Measurements from ENCODE around the gene GRIK4. TPM values are rescaled to one million over a fixed set of nuclear protein-coding genes. Genes with fewer than 3 reads are reported as not detected.

The GRIK4 gene
- total RNA-seq, 1 experiment from 2014 or later = not detected

GRCh38 chr11:120527111-120527761 is 15.7 kb downstream of the GRIK4 start:
- H3F3A ChIP-seq (ENCODE audit: low read length, unreplicated experiment) = no peaks in the 10 kb centered on the region
- BruUV-seq (replicated peaks) = no TSS peak
- POLR2A ChIA-PET (ENCODE audit: unreplicated experiment) = interaction anchor here (0.6 kb wide), 1 partner anchor 459 kb away, joined by 4 read pairs; no protein-coding TSS in a partner anchor
- H3K9me2 ChIP-seq (replicated peaks; ENCODE audit: low read length) = no peaks in the 10 kb centered on the region
- intact Hi-C loops (cut with micrococcal nuclease) = no loop called here
- H4K20me1 ChIP-seq (ENCODE audit: low read length) = no peaks in the 10 kb centered on the region
- no peaks in the 10 kb centered on the region for H3K9me3 ChIP-seq (ENCODE audit: low read length)
- no peak for ATAC-seq
- H3K27ac ChIP-seq (ENCODE audit: low read length) = no peak overlapping the region
- H3K4me1 ChIP-seq (ENCODE audit: insufficient read depth, low read length) = no peaks in the 10 kb centered on the region
- no peak for TF ChIP-seq EZH2phosphoT487 (IDR thresholded peaks at IDR 0.05; ENCODE audit: borderline replicate concordance, low read length)
- TF ChIP-seq, protein P1, sequence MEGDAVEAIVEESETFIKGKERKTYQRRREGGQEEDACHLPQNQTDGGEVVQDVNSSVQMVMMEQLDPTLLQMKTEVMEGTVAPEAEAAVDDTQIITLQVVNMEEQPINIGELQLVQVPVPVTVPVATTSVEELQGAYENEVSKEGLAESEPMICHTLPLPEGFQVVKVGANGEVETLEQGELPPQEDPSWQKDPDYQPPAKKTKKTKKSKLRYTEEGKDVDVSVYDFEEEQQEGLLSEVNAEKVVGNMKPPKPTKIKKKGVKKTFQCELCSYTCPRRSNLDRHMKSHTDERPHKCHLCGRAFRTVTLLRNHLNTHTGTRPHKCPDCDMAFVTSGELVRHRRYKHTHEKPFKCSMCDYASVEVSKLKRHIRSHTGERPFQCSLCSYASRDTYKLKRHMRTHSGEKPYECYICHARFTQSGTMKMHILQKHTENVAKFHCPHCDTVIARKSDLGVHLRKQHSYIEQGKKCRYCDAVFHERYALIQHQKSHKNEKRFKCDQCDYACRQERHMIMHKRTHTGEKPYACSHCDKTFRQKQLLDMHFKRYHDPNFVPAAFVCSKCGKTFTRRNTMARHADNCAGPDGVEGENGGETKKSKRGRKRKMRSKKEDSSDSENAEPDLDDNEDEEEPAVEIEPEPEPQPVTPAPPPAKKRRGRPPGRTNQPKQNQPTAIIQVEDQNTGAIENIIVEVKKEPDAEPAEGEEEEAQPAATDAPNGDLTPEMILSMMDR (conservative IDR thresholded peaks at IDR 0.05; ENCODE audit: low read depth, low read length) = no peak
- TF ChIP-seq EZH2 (IDR thresholded peaks at IDR 0.05; ENCODE audit: low read length, unreplicated experiment) = no peak
- H3K27me3 ChIP-seq (ENCODE audit: low read length) = peaks cover 96% of the 10 kb centered on the region
- no peak overlapping the region for H3K4me2 ChIP-seq (ENCODE audit: low read length)
- CTCF ChIA-PET = no interaction called here
- no peak overlapping the region for H2AFZ ChIP-seq (ENCODE audit: low read length)
- no peak overlapping the region for H3K4me3 ChIP-seq (ENCODE audit: low read length)
- DNase-seq = no peak
- no peaks in the 10 kb centered on the region for H3K79me2 ChIP-seq (ENCODE audit: low read length)
- no peak overlapping the region for H3K9ac ChIP-seq (ENCODE audit: low read length)
- no peaks in the 10 kb centered on the region for H3K36me3 ChIP-seq (ENCODE audit: low read depth, low read length)

- CTCF ChIA-PET = no interaction called here
- no peaks in the 10 kb centered on the region for H4K20me1 ChIP-seq (ENCODE audit: low read length)
- H3K27me3 ChIP-seq (ENCODE audit: low read length) = peaks cover 93% of the 10 kb centered on the region
- POLR2A ChIA-PET (ENCODE audit: unreplicated experiment) = no interaction called here
- no peak overlapping the region for H2AFZ ChIP-seq (ENCODE audit: low read length)
- no TSS peak for BruUV-seq (replicated peaks)
- H3K27ac ChIP-seq (ENCODE audit: low read length) = no peak overlapping the region
- intact Hi-C loops (cut with micrococcal nuclease) = no loop called here
- no peaks in the 10 kb centered on the region for H3K9me2 ChIP-seq (replicated peaks; ENCODE audit: low read length)
- H3F3A ChIP-seq (ENCODE audit: low read length, unreplicated experiment) = no peaks in the 10 kb centered on the region
- no peaks in the 10 kb centered on the region for H3K36me3 ChIP-seq (ENCODE audit: low read depth, low read length)
- H3K4me1 ChIP-seq (ENCODE audit: insufficient read depth, low read length) = no peaks in the 10 kb centered on the region
- DNase-seq (no peak), ATAC-seq (no peak)
- TF ChIP-seq EZH2 (IDR thresholded peaks at IDR 0.05; ENCODE audit: low read length, unreplicated experiment) (no peak), EZH2phosphoT487 (IDR thresholded peaks at IDR 0.05; ENCODE audit: borderline replicate concordance, low read length) (no peak)
- TF ChIP-seq, protein P1 (conservative IDR thresholded peaks at IDR 0.05; ENCODE audit: low read depth, low read length) = no peak
- no peaks in the 10 kb centered on the region for H3K9me3 ChIP-seq (ENCODE audit: low read length)
- H3K79me2 ChIP-seq (ENCODE audit: low read length) = no peaks in the 10 kb centered on the region
- no peak overlapping the region for H3K4me2 ChIP-seq (ENCODE audit: low read length)
- no peak overlapping the region for H3K9ac ChIP-seq (ENCODE audit: low read length)
- H3K4me3 ChIP-seq (ENCODE audit: low read length) = no peak overlapping the region
These were observed 17.2 kb downstream of the GRIK4 start for GRCh38 chr11:120528749-120529148.

GRCh38 chr11:120529214-120529613 is 17.7 kb downstream of the GRIK4 start:
- Histone ChIP-seq H3K9ac (ENCODE audit: low read length) (no peak overlapping the region), H2AFZ (ENCODE audit: low read length) (no peak overlapping the region), H3K79me2 (ENCODE audit: low read length) (no peaks in the 10 kb centered on the region), H3K9me3 (ENCODE audit: low read length) (no peaks in the 10 kb centered on the region), H3K4me2 (ENCODE audit: low read length) (no peak overlapping the region), H3K4me3 (ENCODE audit: low read length) (no peak overlapping the region), H3K36me3 (ENCODE audit: low read depth, low read length) (no peaks in the 10 kb centered on the region), H3K27me3 (ENCODE audit: low read length) (peaks cover 93% of the 10 kb centered on the region), H4K20me1 (ENCODE audit: low read length) (no peaks in the 10 kb centered on the region), H3K9me2 (replicated peaks; ENCODE audit: low read length) (no peaks in the 10 kb centered on the region), H3K4me1 (ENCODE audit: insufficient read depth, low read length) (no peaks in the 10 kb centered on the region), H3K27ac (ENCODE audit: low read length) (no peak overlapping the region), H3F3A (ENCODE audit: low read length, unreplicated experiment) (no peaks in the 10 kb centered on the region)
- no TSS peak for BruUV-seq (replicated peaks)
- ChIA-PET POLR2A (ENCODE audit: unreplicated experiment) (no interaction called here), CTCF (no interaction called here)
- ATAC-seq (no peak), DNase-seq (no peak)
- intact Hi-C loops (cut with micrococcal nuclease) = no loop called here
- TF ChIP-seq, protein P1 (conservative IDR thresholded peaks at IDR 0.05; ENCODE audit: low read depth, low read length) = no peak
- TF ChIP-seq EZH2 (IDR thresholded peaks at IDR 0.05; ENCODE audit: low read length, unreplicated experiment) = no peak
- no peak for TF ChIP-seq EZH2phosphoT487 (IDR thresholded peaks at IDR 0.05; ENCODE audit: borderline replicate concordance, low read length)

Measured in PC-3 (cell line).